Activated naive CD4-positive, alpha-beta T cell treated with anti-CD3 and anti-CD28 coated beads, Interleukin-2, amount 50 U/mL, for 24 hours (primary cell): ENCODE data around the gene GAB2.

Experiments
- H3K27ac Mint-ChIP-seq: one replicate; pipeline ENCODE4 v1.8.0; 2021; ENCODE audit warnings: mild to moderate bottlenecking, mixed read lengths
- H3K27me3 Mint-ChIP-seq: one replicate; pipeline ENCODE4 v1.8.0; 2021; ENCODE audit warnings: mixed read lengths
- H3K36me3 Mint-ChIP-seq: one replicate; pipeline ENCODE4 v1.8.0; 2021; ENCODE audit warnings: mixed read lengths
- H3K4me1 Mint-ChIP-seq: one replicate; pipeline ENCODE4 v1.8.0; 2021; ENCODE audit warnings: mixed read lengths
- H3K4me3 Mint-ChIP-seq: one replicate; pipeline ENCODE4 v1.8.0; 2021; ENCODE audit warnings: mild to moderate bottlenecking, mixed read lengths
- H3K9me3 Mint-ChIP-seq: one replicate; pipeline ENCODE4 v1.8.0; 2021; ENCODE audit warnings: mixed read lengths

Gene GAB2

GRCh38 chr11:78350091-78350645 lies 67.5 kb downstream of the GAB2 start:
- H3K4me1 Mint-ChIP-seq, result peaks cover 18% of the 10 kb centered on the region
- H3K4me3 Mint-ChIP-seq, result no peak overlapping the region
- H3K9me3 Mint-ChIP-seq, result no peaks in the 10 kb centered on the region
- peaks cover 1% of the 10 kb centered on the region for H3K36me3 Mint-ChIP-seq
- H3K27ac Mint-ChIP-seq, result no peak overlapping the region
- peaks cover 6% of the 10 kb centered on the region for H3K27me3 Mint-ChIP-seq

- Mint-ChIP-seq H3K27me3 (peaks cover 6% of the 10 kb centered on the region), H3K27ac (no peak overlapping the region), H3K4me3 (no peak overlapping the region)
Observed at GRCh38 chr11:78349624-78350023, 68.0 kb downstream of the GAB2 start.

GRCh38 chr11:78349114-78349513 lies 68.5 kb downstream of the GAB2 start:
- Mint-ChIP-seq H3K27ac (no peak overlapping the region), H3K9me3 (no peaks in the 10 kb centered on the region), H3K27me3 (peaks cover 8% of the 10 kb centered on the region), H3K36me3 (peaks cover 1% of the 10 kb centered on the region), H3K4me3 (no peak overlapping the region), H3K4me1 (peaks cover 18% of the 10 kb centered on the region)

More at GRCh38 chr11:78349624-78350023, 68.0 kb downstream of the GAB2 start:
- Mint-ChIP-seq H3K36me3 (peaks cover 1% of the 10 kb centered on the region), H3K4me1 (peaks cover 18% of the 10 kb centered on the region), H3K9me3 (no peaks in the 10 kb centered on the region)

GRCh38 chr11:78347956-78348355 lies 69.7 kb downstream of the GAB2 start:
- Mint-ChIP-seq H3K27ac (no peak overlapping the region), H3K36me3 (peaks cover 1% of the 10 kb centered on the region), H3K4me3 (no peak overlapping the region), H3K4me1 (peaks cover 18% of the 10 kb centered on the region), H3K27me3 (peaks cover 8% of the 10 kb centered on the region), H3K9me3 (no peaks in the 10 kb centered on the region)

- Mint-ChIP-seq H3K27me3 (peaks cover 8% of the 10 kb centered on the region), H3K4me3 (no peak overlapping the region), H3K4me1 (peaks cover 18% of the 10 kb centered on the region), H3K36me3 (peaks cover 1% of the 10 kb centered on the region), H3K9me3 (no peaks in the 10 kb centered on the region), H3K27ac (no peak overlapping the region)
Observed at GRCh38 chr11:78346799-78347198, 70.8 kb downstream of the GAB2 start.

GRCh38 chr11:78345450-78345849 lies 72.2 kb downstream of the GAB2 start:
- Mint-ChIP-seq H3K9me3 (no peaks in the 10 kb centered on the region), H3K4me3 (no peak overlapping the region), H3K27ac (no peak overlapping the region), H3K27me3 (peaks cover 6% of the 10 kb centered on the region), H3K4me1 (peaks cover 13% of the 10 kb centered on the region), H3K36me3 (peaks cover 1% of the 10 kb centered on the region)

GRCh38 chr11:78344676-78345075 lies 72.9 kb downstream of the GAB2 start:
- Mint-ChIP-seq H3K9me3 (no peaks in the 10 kb centered on the region), H3K27ac (no peak overlapping the region), H3K27me3 (peaks cover 6% of the 10 kb centered on the region), H3K4me1 (peaks cover 6% of the 10 kb centered on the region), H3K4me3 (no peak overlapping the region), H3K36me3 (peaks cover 1% of the 10 kb centered on the region)

- H3K36me3 Mint-ChIP-seq, result peaks cover 1% of the 10 kb centered on the region
- no peak overlapping the region for H3K4me3 Mint-ChIP-seq
- peaks cover 6% of the 10 kb centered on the region for H3K27me3 Mint-ChIP-seq
- no peak overlapping the region for H3K27ac Mint-ChIP-seq
- no peaks in the 10 kb centered on the region for H3K9me3 Mint-ChIP-seq
- H3K4me1 Mint-ChIP-seq, result peaks cover 4% of the 10 kb centered on the region
Observed at GRCh38 chr11:78344094-78344493, 73.5 kb downstream of the GAB2 start.

- Mint-ChIP-seq H3K9me3 (no peaks in the 10 kb centered on the region), H3K36me3 (peaks cover 1% of the 10 kb centered on the region), H3K4me3 (no peak overlapping the region), H3K4me1 (no peaks in the 10 kb centered on the region), H3K27ac (no peak overlapping the region), H3K27me3 (peaks cover 6% of the 10 kb centered on the region)
Observed at GRCh38 chr11:78343303-78343702, 74.3 kb downstream of the GAB2 start.

- Mint-ChIP-seq H3K27ac (no peak overlapping the region), H3K27me3 (peaks cover 6% of the 10 kb centered on the region), H3K9me3 (no peaks in the 10 kb centered on the region), H3K36me3 (peaks cover 1% of the 10 kb centered on the region), H3K4me3 (no peak overlapping the region), H3K4me1 (no peaks in the 10 kb centered on the region)
Observed at GRCh38 chr11:78341841-78342240, 75.8 kb downstream of the GAB2 start.

- Mint-ChIP-seq H3K27ac (no peak overlapping the region), H3K9me3 (no peaks in the 10 kb centered on the region), H3K27me3 (peaks cover 3% of the 10 kb centered on the region), H3K36me3 (no peaks in the 10 kb centered on the region), H3K4me1 (no peaks in the 10 kb centered on the region), H3K4me3 (no peak overlapping the region)
Observed at GRCh38 chr11:78340530-78340929, 77.1 kb downstream of the GAB2 start.

- Mint-ChIP-seq H3K4me3 (no peak overlapping the region), H3K4me1 (no peaks in the 10 kb centered on the region), H3K27ac (no peak overlapping the region), H3K36me3 (no peaks in the 10 kb centered on the region), H3K27me3 (peaks cover 3% of the 10 kb centered on the region), H3K9me3 (no peaks in the 10 kb centered on the region)
Observed at GRCh38 chr11:78339945-78340344, 77.7 kb downstream of the GAB2 start.

- Mint-ChIP-seq H3K27me3 (peaks cover 3% of the 10 kb centered on the region), H3K4me1 (no peaks in the 10 kb centered on the region), H3K4me3 (no peak overlapping the region), H3K36me3 (no peaks in the 10 kb centered on the region), H3K9me3 (no peaks in the 10 kb centered on the region), H3K27ac (no peak overlapping the region)
Observed at GRCh38 chr11:78339483-78339882, 78.1 kb downstream of the GAB2 start.

- Mint-ChIP-seq H3K9me3 (no peaks in the 10 kb centered on the region), H3K4me3 (no peak overlapping the region), H3K27ac (no peak overlapping the region), H3K27me3 (peaks cover 2% of the 10 kb centered on the region), H3K4me1 (no peaks in the 10 kb centered on the region), H3K36me3 (no peaks in the 10 kb centered on the region)
Observed at GRCh38 chr11:78338702-78339101, 78.9 kb downstream of the GAB2 start.

GRCh38 chr11:78338138-78338537 lies 79.5 kb downstream of the GAB2 start:
- H3K4me1 Mint-ChIP-seq, result no peaks in the 10 kb centered on the region
- H3K9me3 Mint-ChIP-seq, result no peaks in the 10 kb centered on the region
- H3K27ac Mint-ChIP-seq, result no peak overlapping the region
- no peaks in the 10 kb centered on the region for H3K36me3 Mint-ChIP-seq
- H3K4me3 Mint-ChIP-seq, result no peak overlapping the region
- H3K27me3 Mint-ChIP-seq, result peaks cover 2% of the 10 kb centered on the region

- Mint-ChIP-seq H3K4me1 (no peaks in the 10 kb centered on the region), H3K27me3 (peaks cover 2% of the 10 kb centered on the region), H3K9me3 (no peaks in the 10 kb centered on the region), H3K36me3 (no peaks in the 10 kb centered on the region), H3K27ac (no peak overlapping the region), H3K4me3 (no peak overlapping the region)
Observed at GRCh38 chr11:78337554-78337924, 80.1 kb downstream of the GAB2 start.

- H3K4me3 Mint-ChIP-seq, result no peak overlapping the region
- no peak overlapping the region for H3K27ac Mint-ChIP-seq
- no peaks in the 10 kb centered on the region for H3K9me3 Mint-ChIP-seq
- H3K27me3 Mint-ChIP-seq, result peaks cover 2% of the 10 kb centered on the region
- H3K36me3 Mint-ChIP-seq, result no peaks in the 10 kb centered on the region
- H3K4me1 Mint-ChIP-seq, result no peaks in the 10 kb centered on the region
Observed at GRCh38 chr11:78336877-78337553, 80.6 kb downstream of the GAB2 start.
